Epithelial cell of proximal tubule (primary cell): ENCODE data around the gene CHST15. TPM values are rescaled to one million over a fixed set of nuclear protein-coding genes. Genes with fewer than 3 reads are reported as not detected.

Experiments used
- DNase-seq: peaks from one replicate; pipeline ENCODE4 v3.0.0-alpha.2; 2011; ENCODE audit warnings: low read depth
- H3K4me3 ChIP-seq: 2 replicates; pipeline ENCODE4 v1.5.1; 2011; ENCODE audit warnings: low read depth, mild to moderate bottlenecking, low read length
- CTCF ChIP-seq: conservative IDR thresholded peaks from 2 replicates; pipeline ENCODE4 v1.5.1; 2012; ENCODE audit warnings: low read depth, mild to moderate bottlenecking, low read length
- total RNA-seq: library from RNA; depleted of rRNA; stranded (reverse); fragments of >200 nt; gene quantifications from 2 replicates; pipeline ENCODE4 v1.2.3, GENCODE V29; 2015

Gene CHST15
- total RNA-seq, 1 donor from 2014 or later = 20.6 TPM

- H3K4me3 ChIP-seq = no peak overlapping the region
- DNase-seq = no peak
- TF ChIP-seq CTCF = no peak
Observed at GRCh38 chr10:124014416-124015154, 78.8 kb downstream of the CHST15 start.

DNA sequence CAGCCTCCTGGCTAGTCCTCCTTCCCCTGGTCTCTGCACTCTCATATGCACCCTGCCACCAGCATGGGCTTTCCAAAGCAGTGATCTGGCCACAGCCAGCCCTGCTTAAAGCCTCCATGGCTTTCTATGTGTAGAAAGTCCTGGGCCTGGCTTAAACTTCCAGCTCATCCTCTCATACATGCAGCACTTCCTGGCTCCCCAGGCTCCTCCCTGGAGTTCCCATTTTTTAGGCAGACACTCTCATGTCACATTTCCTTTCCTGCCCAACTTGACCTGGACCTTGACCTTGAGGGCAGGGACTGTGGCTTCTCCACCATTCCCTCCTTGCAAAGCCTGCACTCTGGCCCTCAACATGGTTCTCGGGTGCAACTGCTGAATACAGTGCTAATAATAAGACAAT, 79.5 kb downstream of the CHST15 start:
- DNase-seq = no peak
- no peak overlapping the region for H3K4me3 ChIP-seq
- no peak for TF ChIP-seq CTCF

DNA sequence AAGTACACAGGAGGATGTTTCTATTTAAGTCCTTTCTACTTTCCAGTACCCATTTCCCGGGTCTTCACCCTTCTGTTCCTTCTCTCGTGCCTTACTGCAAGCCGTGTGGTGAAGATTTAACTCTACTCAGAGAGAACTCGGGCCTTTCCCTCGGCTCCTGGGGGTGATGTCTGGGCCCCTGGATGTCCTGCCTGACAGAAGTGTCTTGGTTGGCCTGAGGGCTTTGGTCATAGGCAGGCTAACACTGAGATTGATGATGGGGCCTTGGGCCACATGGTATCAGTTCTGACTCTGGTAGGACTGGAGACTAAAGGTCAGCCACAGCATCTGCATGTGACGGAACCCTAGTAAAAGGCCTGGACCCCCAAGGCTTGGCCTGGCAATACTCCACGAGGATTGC, 80.4 kb downstream of the CHST15 start:
- TF ChIP-seq CTCF = no peak
- DNase-seq = no peak
- H3K4me3 ChIP-seq = no peak overlapping the region

- no peak overlapping the region for H3K4me3 ChIP-seq
- DNase-seq = no peak
- TF ChIP-seq CTCF = no peak
Observed at GRCh38 chr10:124012583-124012982, 80.8 kb downstream of the CHST15 start.

GRCh38 chr10:124012066-124012465, 81.3 kb downstream of the CHST15 start:
- no peak overlapping the region for H3K4me3 ChIP-seq
- DNase-seq = no peak
- TF ChIP-seq CTCF = no peak

DNA sequence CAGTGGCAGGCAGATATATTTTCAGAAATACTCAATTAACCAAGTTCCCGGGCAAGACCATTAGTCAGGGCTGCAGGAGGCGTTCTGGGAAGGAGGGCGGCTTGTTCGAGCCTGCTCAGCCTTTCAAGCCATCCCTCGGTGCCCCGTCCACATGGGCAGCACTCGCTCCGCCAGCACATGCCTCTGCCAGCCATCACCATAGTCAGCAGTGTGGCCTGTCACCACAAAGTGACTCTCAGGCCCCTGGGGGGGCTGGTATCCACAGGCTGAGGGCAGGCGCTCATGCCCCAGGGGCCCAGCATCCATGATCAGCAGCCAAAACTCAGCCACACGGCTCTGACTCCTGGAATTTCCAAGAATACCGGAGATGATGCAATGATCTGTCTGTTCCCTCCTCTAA, 81.9 kb downstream of the CHST15 start:
- no peak for TF ChIP-seq CTCF
- H3K4me3 ChIP-seq = no peak overlapping the region
- DNase-seq = no peak

DNA sequence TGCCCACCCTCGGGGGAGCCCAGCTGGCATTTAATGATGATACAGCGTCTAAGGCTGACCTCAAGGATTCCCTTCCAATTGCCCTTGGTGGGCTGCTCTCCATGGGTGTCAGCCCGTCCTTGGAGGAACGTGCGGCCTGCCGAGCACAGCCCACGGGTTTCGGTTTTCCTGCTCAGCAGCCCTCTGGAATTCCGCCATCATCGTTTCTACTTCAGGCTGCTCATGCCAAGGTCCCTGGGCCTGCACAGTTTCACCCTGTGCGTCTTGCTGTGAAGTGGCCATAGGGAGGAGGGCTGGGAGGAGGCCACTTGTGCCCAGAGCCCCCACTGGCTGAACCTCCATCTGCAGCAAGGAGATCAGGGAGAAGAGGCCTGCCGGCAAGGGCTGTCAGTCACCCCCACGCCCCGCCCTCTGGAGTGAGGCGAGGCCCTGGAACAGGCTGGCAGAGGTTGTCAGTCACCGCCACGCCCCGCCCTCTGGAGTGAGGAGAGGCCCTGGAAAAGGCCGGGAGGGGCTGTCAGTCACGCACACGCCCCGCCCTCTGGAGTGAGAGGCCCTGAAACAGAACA, 82.8 kb downstream of the CHST15 start:
- no peak overlapping the region for H3K4me3 ChIP-seq
- no peak for DNase-seq
- no peak for TF ChIP-seq CTCF
